Neuron (in vitro differentiated cells): ENCODE results near the gene IGFBP1.

ENCODE experiments used
- H2AFZ ChIP-seq: one replicate; pipeline ENCODE4 v1.6.1; 2013; ENCODE audit warnings: low read depth, mild to moderate bottlenecking, inconsistent platforms, low read length, moderate library complexity
- H3K27me3 ChIP-seq: one replicate; pipeline ENCODE4 v1.6.1; 2013; ENCODE audit warnings: low read length; ENCODE audit not compliant: insufficient read depth
- H3K36me3 ChIP-seq: one replicate; pipeline ENCODE4 v1.6.1; 2013; ENCODE audit warnings: low read length; ENCODE audit not compliant: insufficient read depth
- H3K4me1 ChIP-seq: one replicate; pipeline ENCODE4 v1.6.1; 2013; ENCODE audit warnings: low read length; ENCODE audit not compliant: insufficient read depth
- H3K4me3 ChIP-seq: 2 replicates; pipeline ENCODE4 v1.5.1; 2013; ENCODE audit warnings: mild to moderate bottlenecking, low read length, moderate library complexity
- H3K9me3 ChIP-seq: one replicate; pipeline ENCODE4 v1.6.1; 2013; ENCODE audit warnings: low read length

The IGFBP1 gene

GRCh38 chr7:45872116-45873034 lies 15.9 kb upstream of the IGFBP1 start:
- Histone ChIP-seq H2AFZ (no peak overlapping the region), H3K4me1 (no peaks in the 10 kb centered on the region), H3K36me3 (no peaks in the 10 kb centered on the region), H3K9me3 (no peaks in the 10 kb centered on the region), H3K27me3 (no peaks in the 10 kb centered on the region), H3K4me3 (no peak overlapping the region)

GRCh38 chr7:45873035-45873354 lies 15.3 kb upstream of the IGFBP1 start, which contains the start of gene CCDC201:
CCDC201 (minus strand) TSS chr7:45873082; CDS start chr7:45873007, 75 bp downstream.
- Histone ChIP-seq H3K27me3 (no peaks in the 10 kb centered on the region), H3K4me1 (no peaks in the 10 kb centered on the region), H3K4me3 (no peak within 1 kb of the TSS)

GRCh38 chr7:45873355-45873754 lies 14.9 kb upstream of the IGFBP1 start:
- Histone ChIP-seq H3K4me1 (no peaks in the 10 kb centered on the region), H3K36me3 (no peaks in the 10 kb centered on the region), H3K4me3 (no peak overlapping the region), H3K9me3 (no peaks in the 10 kb centered on the region), H3K27me3 (no peaks in the 10 kb centered on the region), H2AFZ (no peak overlapping the region)

More at GRCh38 chr7:45873035-45873354, 15.3 kb upstream of the IGFBP1 start, which contains the start of gene CCDC201:
- Histone ChIP-seq H3K36me3 (no peaks in the 10 kb centered on the region), H2AFZ (no peak within 1 kb of the TSS), H3K9me3 (no peaks in the 10 kb centered on the region)

GRCh38 chr7:45874408-45875131 lies 13.7 kb upstream of the IGFBP1 start:
- no peaks in the 10 kb centered on the region for H3K4me1 ChIP-seq
- H3K4me3 ChIP-seq, result no peak overlapping the region
- no peaks in the 10 kb centered on the region for H3K36me3 ChIP-seq
- no peak overlapping the region for H2AFZ ChIP-seq
- H3K9me3 ChIP-seq, result no peaks in the 10 kb centered on the region
- H3K27me3 ChIP-seq, result no peaks in the 10 kb centered on the region

GRCh38 chr7:45876519-45876918 lies 11.8 kb upstream of the IGFBP1 start:
- Histone ChIP-seq H3K36me3 (no peaks in the 10 kb centered on the region), H3K27me3 (no peaks in the 10 kb centered on the region), H3K4me1 (no peaks in the 10 kb centered on the region), H3K9me3 (no peaks in the 10 kb centered on the region), H3K4me3 (no peak overlapping the region), H2AFZ (no peak overlapping the region)

GRCh38 chr7:45878457-45879144 lies 9.7 kb upstream of the IGFBP1 start:
- no peaks in the 10 kb centered on the region for H3K9me3 ChIP-seq
- no peaks in the 10 kb centered on the region for H3K27me3 ChIP-seq
- H3K4me3 ChIP-seq, result no peak overlapping the region
- H3K36me3 ChIP-seq, result no peaks in the 10 kb centered on the region
- no peak overlapping the region for H2AFZ ChIP-seq
- H3K4me1 ChIP-seq, result no peaks in the 10 kb centered on the region

GRCh38 chr7:45880433-45880860 lies 7.8 kb upstream of the IGFBP1 start:
- Histone ChIP-seq H3K4me3 (no peak overlapping the region), H2AFZ (no peak overlapping the region), H3K9me3 (no peaks in the 10 kb centered on the region), H3K27me3 (peaks cover 3% of the 10 kb centered on the region), H3K4me1 (no peaks in the 10 kb centered on the region), H3K36me3 (no peaks in the 10 kb centered on the region)

GRCh38 chr7:45881280-45881758 lies 7.0 kb upstream of the IGFBP1 start:
- H2AFZ ChIP-seq, result no peak overlapping the region
- no peaks in the 10 kb centered on the region for H3K36me3 ChIP-seq
- H3K4me1 ChIP-seq, result no peaks in the 10 kb centered on the region
- peaks cover 10% of the 10 kb centered on the region for H3K27me3 ChIP-seq
- H3K4me3 ChIP-seq, result no peak overlapping the region
- H3K9me3 ChIP-seq, result no peaks in the 10 kb centered on the region

GRCh38 chr7:45881759-45882464 lies 6.4 kb upstream of the IGFBP1 start:
- no peak overlapping the region for H2AFZ ChIP-seq
- H3K36me3 ChIP-seq, result no peaks in the 10 kb centered on the region
- no peak overlapping the region for H3K4me3 ChIP-seq
- H3K9me3 ChIP-seq, result no peaks in the 10 kb centered on the region
- H3K4me1 ChIP-seq, result no peaks in the 10 kb centered on the region
- H3K27me3 ChIP-seq, result peaks cover 16% of the 10 kb centered on the region

GRCh38 chr7:45882465-45882810 lies 5.8 kb upstream of the IGFBP1 start:
- Histone ChIP-seq H3K4me1 (no peaks in the 10 kb centered on the region), H3K27me3 (peaks cover 21% of the 10 kb centered on the region), H3K9me3 (no peaks in the 10 kb centered on the region), H3K36me3 (no peaks in the 10 kb centered on the region), H3K4me3 (no peak overlapping the region), H2AFZ (no peak overlapping the region)

- H2AFZ ChIP-seq, result no peak overlapping the region
- peaks cover 37% of the 10 kb centered on the region for H3K27me3 ChIP-seq
- no peaks in the 10 kb centered on the region for H3K9me3 ChIP-seq
- no peaks in the 10 kb centered on the region for H3K36me3 ChIP-seq
- no peak overlapping the region for H3K4me3 ChIP-seq
- H3K4me1 ChIP-seq, result peaks cover 5% of the 10 kb centered on the region
Measured at GRCh38 chr7:45884136-45884535, 4.2 kb upstream of the IGFBP1 start.

- Histone ChIP-seq H3K27me3 (peaks cover 50% of the 10 kb centered on the region), H2AFZ (no peak overlapping the region)
Measured at GRCh38 chr7:45885264-45885882, 2.9 kb upstream of the IGFBP1 start.

More at GRCh38 chr7:45885264-45885882, 2.9 kb upstream of the IGFBP1 start:
- Histone ChIP-seq H3K4me1 (peaks cover 5% of the 10 kb centered on the region), H3K36me3 (no peaks in the 10 kb centered on the region), H3K4me3 (no peak overlapping the region), H3K9me3 (no peaks in the 10 kb centered on the region)
